SHP77 (cell line): ENCODE measurements around the gene NCKAP5.

Experiments used
- DNase-seq, 2 experiments: peaks; one replicate each; lab custom pipeline; 2025; lab: John Stamatoyannopoulos, UW

NCKAP5 gene

DNA sequence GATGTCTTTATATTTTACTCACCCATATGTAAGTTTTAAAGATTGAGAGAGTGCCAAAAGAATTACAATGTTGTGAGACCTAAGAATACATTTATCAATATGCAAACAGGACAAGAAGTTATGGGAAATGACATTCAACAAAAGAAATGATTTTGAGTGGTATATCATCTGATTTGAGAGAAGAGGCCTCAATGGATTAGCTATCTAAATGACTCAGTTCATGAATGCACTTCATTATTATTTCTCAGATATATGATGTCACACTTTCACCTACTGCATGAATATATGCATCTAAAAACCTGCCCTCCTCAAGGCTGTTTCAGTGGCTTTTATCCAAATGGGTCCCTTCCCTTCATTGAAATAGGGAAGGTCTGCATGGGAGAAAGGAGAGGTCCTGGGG, 769.9 kb downstream of the NCKAP5 start:
- no peak for DNase-seq

DNA sequence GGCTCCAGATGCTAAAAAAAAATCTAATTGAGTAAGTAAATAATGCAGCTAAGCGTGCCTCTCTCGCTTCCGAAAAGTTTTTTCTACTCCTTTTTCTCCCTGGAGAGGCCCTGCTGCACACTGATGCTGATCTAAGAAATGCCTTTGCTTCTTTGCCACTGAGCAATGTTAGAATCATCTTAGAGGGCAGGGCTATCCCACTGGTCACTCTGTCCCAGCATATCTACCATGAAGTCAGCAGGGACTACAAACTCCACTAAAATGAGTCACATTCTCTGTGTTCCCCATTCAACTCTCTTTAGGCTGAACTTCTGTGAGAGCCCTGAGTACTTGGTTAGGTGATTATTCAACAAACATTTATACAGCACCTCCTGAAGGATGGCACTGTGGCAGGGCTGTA, 770.7 kb downstream of the NCKAP5 start:
- DNase-seq, result no peak

DNA sequence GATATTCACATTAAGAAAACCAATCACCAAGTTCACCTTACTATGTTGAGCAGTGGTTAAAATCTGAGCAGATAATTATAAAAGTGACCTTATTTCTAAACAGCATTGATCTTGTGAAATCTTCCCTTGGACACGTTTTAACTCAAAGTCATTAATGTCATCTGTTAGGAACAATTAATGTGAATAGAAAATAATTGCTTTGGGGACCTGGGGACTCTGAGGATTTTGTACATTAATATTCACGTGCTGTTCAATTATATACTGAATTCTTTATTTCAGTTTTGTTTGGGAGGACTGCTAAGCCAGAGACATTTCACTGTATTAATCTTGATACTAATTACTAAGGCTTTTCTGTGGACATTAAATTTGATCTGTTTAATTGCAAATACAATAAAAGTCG, 771.2 kb downstream of the NCKAP5 start:
- DNase-seq, result no peak

DNA sequence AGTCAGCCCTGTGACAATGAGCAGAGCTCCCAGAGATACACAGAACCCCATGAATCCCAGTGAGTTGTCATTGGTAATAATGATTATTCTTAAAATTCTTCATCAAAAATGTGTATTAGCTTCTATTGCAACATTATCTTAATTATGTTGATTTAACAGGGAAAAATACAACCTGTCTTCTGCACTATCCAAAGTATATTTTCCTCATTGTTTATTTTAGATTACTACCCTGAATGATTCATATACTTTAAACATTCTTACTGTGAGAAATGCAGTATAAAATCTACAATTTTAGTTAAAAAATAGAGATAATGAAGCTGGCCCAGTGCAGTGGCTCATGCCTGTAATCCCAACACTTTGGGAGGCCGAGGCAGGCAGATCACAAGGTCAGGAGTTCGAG, 773.0 kb downstream of the NCKAP5 start:
- DNase-seq, result no peak

DNA sequence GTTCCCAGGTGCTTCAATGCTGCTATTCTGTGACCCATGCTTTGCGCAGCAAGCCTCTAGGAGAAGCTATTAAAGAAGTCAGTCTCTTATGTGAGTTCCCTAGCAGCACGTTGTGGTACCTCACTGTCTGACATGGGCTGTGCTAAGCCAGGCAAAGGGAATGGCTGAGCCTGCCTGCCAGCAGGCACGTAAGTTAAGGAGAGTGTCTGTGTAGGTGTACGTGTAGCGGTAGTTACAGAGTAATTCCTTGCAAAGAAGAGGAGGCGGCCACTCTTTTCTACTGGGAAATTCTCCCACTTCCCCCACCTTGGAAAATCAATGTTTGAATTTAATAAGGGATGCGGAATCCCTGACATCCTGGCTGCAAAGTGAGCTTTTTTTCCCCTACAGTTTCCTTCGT, 774.7 kb downstream of the NCKAP5 start:
- DNase-seq, result no peak

DNA sequence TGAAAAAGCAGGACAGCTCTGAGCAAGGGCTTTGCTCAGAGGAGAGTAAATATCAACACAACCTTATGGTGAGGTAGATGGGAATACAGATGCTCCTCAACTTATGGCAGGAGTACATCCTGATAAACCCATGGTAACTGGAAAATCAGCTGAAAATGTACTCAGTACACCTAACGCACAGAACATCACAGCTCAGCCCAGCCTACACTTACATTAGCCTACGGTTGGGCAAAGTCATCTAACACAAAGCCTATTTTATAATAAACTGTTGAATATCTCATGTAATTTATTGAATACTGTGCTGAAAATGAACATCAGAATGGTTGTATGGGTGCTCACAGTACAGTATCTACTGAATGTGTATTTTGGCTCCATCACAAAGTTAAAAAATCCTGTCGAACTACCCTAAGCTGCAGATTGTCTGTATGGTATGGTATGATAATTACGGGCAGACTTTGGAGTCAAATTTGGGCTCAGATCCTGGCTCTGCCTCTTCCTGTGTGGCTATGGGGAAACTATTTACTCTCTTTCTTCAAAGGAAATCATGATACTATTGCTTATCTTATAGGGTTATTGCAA, 778.0 kb downstream of the NCKAP5 start:
- no peak for DNase-seq

DNA sequence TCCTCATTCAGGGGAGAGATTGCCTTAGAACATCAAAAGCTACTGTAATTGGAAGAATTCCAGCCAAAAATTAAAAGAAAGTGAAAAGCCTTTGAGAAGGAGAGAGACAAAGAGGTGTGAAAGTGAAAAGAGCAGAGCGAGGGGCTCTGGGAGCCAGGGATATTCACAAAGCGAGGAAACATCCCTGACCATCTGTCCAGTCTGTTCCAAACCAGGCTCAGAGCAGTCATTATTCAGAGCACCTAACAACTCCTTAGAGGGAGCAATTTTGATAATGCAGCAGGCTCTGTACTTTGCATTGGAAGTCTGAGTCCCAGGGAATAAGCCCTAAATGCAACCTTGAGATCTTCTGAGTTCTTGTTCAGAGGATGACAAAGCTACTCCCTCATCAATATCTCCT, 779.2 kb downstream of the NCKAP5 start:
- no peak for DNase-seq

DNA sequence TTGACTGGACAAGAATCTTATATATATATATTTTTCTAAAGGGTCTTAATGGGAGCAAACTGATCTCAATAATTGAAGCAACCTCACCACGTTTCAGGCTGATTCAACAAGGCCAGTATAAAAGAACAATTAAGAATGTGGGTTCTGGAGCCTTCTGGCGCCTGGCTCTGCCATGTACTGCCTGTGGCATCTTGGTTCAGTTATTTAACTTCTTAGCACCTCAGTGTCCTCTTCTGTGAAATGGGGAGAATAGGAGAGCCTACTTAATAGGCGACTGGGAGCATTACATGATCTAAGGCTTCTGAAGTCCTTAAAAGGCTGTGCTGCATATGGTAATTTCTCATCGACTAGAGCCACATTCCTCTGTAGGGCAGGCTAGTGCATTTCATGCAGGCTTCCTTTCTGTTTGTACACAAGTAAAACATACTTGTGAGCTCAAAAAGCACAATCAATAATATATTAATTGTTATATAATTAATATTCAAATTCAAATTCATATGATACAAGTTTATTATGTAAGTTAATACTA, 779.9 kb downstream of the NCKAP5 start:
- no peak for DNase-seq

DNA sequence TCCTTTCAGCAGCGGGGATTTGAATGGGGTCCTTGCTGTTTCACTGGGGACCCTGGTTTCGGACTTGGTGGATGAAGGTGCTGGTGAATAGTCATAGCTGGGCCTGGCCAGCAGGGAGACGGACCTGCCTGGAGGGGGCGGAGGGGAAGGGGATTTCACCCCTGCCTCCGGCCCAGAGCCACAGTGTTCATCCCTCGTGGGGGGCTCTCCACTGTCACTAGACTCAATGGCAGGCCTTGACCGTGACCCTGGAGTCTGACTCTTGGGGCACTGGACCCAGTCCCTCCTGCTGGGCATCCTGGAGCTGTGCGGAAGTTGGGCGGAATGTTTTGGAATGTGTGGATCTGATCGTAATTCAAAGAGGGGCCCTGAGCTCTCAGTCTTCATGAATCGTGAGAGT, 784.4 kb downstream of the NCKAP5 start:
- DNase-seq, result no peak

DNA sequence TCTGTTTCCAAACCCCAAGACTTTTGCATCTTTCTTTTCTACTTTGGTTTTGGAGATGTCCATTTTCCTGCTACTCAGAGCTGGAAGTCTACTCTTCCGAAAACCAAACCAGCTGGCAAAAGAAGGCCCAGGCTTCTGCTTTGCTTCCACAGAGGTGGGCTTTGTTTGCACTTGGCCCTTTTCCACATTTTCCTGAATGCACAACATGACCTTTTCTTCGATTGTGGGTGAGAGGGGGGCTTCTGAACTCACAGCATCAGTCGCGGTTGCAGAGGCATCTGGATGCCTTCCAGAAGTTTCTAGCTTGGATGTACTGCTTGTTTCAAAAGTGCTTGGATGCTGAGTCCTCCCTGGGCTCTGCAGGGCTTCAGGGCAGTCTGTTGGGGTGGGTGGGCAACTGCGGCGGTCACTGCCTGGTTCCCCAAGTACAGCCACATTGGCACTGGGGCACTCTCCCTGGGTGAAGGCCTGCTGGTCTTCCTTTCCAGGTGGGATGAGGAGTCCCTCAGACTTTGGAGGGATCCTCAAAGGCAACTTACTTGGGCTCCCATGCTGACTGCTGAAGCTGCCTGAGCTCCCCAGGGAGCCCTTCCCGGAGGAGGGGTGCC, 786.0 kb downstream of the NCKAP5 start:
- DNase-seq, result no peak

DNA sequence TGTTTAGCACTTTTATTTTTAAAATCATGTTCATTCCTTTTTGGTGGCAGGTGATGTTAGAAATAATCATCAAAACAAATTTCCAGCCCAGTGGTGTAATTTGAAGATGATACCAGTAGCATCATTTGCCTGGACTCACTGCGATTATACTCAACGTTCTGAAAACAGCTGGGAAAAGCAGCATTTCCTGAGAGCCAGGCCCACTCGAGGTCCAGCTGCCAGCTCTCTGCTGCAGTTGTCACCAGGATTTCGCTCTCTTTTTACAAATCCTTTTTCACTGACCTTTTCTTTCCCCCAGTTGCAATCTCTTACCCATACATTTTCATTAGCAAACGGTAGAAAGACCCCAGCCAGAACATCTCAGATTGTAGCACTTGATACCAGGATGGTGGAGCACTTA, 787.6 kb downstream of the NCKAP5 start:
- no peak for DNase-seq

DNA sequence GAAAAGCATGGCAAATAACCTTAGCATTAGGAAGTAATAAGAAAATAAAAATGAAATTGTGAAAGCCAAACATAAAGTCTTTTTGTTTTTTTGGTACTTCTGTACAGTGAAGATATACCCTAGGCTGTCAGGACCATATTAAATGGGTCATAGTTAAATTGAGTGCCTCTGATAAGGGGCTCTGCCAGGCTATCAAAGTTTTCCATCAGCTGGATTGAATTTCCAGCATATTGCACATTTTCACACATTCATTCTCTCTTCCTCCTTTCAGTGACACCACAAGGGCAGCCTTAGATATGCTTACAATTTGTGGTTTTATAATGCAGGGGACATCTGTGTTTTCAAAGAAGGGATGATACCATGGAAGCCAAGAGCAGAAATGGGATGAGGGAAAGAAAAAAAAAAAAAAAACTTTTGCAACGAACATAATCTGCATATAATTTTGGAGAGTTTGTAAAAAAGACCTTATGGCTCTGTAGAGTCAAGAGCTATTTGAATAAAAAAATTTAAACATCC, 789.0 kb downstream of the NCKAP5 start:
- DNase-seq, result no peak

DNA sequence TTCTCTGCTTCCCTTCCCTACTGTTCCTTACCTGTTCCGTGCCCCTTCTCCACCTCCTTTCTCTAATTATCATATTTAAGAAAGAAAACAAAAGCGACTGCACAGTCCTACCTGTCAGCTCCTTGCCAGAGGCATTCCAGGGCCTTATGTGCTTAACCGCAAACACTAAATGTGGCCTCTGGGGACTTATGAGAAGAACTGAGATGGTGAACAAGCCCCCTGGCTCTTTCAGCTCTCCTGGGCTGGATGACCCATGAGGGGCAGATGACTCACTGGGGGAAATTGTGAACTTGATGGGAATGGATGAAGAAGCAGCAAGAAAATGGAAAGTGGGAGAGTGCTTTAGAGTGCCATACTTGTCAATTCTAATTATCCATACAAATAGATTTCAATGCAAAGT, 792.0 kb downstream of the NCKAP5 start:
- no peak for DNase-seq

DNA sequence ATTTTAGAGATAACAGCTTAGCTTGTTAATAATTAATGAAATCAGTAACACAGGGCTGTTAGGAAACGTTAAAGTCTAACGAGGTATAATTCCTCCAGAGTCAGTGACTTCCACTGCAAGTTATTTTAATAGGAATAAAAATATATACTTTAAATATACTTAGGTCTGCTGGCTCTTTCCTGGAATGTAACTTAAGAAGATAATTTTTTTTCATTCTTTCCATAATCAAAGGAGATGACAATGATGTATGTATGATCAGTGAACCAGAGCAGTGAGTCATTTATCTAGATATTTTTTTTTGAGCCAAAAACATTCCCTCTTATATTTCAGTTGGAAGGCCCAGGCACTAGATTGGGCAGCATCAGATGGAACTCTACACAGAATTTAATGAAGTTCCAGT, 794.1 kb downstream of the NCKAP5 start:
- DNase-seq, result no peak

DNA sequence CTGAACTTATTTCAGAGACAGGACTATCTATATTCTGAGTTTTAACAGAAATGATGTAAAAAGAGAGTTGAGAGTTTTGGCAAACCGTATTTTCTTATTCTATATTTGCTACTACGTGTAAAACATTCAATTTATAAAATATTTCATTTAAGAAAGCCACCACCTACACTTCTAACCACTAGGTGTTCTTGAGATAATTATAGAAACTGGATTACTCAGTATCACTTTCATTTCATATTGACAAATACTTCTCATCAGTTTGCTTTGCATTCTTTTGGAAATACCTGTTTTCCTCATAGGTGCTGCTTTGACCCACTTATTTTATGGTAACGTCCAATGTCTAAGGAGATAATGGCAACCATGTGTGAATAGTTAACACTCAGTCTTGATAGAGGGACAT, 794.9 kb downstream of the NCKAP5 start:
- no peak for DNase-seq

DNA sequence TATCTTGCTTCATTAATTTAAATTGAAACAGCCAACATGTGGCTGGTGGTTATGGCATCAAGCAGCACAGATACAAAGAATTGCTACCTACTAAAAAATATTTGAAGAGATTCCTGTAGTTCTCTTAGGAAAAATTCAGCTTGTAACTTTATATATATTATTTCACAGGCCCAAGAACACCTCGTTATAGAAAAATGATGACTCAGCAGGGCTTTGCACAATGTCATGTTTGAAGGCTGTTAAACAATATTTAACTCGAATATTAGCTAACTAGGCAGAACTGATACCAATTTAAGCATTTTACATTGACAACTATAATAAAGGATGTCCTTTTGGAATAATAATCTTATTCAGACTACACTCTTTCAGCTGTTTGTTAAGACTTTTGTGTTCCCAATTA, 795.9 kb downstream of the NCKAP5 start:
- DNase-seq, result no peak

DNA sequence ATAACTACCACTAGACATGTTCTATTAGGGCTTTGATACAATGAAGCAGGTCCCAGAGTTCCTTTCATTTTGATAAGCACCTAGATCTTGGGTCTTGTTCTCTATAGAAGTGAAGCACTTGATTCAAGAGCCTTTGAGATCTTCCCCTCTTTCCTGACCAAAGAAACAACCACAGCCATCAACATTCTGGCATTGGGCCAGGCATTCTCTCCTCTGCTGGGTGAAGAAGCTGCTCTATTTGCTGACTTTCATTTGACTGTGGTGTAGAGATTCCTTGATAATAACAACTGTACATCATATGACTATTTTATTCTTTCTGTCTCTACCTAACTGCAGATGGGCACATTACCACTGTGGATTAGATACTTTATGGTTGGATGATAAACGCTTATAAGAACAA, 801.7 kb downstream of the NCKAP5 start:
- DNase-seq, result no peak

DNA sequence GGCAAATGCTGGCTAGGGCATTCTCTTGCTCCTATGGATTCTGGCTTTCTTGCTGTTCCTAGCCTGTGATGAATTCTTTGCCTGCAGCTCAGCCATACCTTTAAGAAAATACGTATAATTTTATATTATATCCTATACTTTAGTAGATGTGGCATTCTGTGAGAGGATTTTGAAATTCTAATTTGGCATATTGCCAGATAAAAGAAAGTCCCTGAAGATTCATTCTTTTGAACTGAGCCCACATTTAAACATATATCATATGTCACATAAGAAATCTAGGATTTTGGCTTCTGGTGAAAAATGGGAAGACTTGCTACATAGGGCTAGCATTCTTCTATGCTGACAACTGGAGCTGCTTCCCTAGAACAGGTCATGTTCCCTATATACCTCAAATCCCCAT, 806.8 kb downstream of the NCKAP5 start:
- no peak for DNase-seq

DNA sequence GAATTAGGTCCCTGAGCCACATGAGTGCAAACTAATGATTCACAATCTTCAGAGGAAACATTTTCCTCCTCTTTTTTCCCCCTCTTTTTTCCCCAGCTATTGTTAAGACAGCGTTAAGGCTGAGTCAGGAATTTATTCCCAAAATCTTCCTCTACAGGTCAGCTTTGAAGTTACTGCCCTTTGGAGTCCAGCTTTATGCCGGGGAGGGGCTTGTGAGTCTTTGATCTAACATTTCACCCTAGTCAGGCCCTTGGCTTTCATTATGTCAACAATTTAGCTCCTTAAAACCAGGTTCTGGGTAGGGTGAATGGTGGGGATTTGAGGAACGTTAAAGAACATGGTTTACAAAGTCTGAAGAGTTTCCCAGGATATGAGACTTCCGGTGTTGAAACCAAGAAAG, 807.3 kb downstream of the NCKAP5 start:
- DNase-seq, result no peak

DNA sequence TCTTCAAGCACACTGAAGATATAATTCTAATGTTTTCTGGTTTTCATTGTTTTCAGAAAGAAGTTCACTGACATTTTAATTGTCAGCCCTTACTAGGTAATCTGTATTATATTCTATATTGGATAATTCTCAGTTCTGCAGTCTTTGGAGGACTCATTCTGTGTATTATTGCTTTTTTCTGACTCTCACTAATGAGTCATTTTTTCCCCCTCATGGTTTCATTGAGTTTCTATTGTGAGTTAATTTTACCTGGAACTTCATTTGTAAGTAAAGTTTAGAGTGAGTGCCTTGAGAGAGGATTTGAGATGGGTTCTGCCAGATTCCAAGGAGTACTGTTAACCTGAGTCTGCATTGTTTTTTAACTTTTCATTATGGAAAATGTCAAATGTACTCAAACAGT, 807.9 kb downstream of the NCKAP5 start:
- no peak for DNase-seq

DNA sequence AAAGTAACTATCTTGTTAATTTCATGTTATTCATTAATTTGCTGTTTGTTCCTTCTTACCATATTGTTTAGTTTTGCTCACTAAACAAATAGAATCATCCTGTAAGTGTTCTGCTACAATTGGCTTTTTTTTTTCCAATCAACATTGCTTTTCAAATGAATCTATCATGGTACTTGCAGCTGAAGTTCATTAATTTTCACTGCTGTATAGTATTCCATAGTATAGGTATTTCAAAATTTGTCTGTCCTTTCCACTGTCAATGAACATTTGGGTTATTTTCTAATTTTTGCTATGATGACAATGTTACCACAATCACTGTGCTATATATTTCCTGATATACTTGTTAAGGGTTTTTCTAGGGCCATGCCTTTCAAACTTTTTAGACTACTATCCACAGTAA, 809.3 kb downstream of the NCKAP5 start:
- DNase-seq, result no peak

DNA sequence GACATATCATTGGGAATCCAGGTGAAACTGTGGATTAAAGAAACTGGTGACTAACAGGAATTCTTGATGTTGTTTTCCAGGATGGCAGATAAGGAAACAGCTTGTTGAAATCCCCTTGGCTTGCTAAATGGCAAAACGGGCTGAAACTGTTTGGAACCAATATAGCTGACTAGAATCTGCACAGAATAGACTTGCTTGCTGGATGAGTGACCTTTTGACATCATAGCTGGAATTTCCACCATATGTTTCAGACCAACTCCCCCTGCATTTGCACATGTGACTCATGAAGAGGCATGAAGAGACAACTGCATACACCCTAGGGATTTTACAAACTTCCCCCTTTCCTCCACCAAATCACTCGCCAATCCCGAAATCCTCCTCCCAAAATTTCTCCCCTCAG, 810.6 kb downstream of the NCKAP5 start:
- DNase-seq, result no peak

DNA sequence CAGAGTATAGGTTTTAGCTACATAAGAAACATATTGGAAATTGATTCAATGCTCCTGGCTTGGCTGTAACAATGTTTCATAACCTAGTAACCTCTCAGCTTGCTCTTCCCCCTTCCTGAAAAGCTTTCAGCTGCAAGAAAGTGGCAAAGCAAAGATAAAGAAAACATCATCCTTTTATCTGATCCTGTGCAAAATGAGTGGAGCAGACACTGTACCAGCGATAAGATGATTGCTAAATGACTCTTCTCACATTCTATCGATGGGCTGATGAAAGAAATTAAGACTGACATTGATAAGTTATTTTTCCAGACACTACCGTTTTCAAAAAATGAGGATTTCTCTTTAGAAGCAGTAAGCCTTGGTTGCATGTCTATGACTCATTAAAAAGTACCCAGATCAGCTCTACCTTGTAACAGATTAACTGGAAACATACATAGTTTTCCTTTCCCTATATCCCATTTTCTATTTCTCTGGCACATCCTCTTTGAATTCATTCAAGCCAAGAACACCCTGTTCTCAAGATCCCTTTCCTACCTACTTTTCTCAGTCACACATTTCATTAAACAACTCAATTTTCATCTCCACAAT, 811.2 kb downstream of the NCKAP5 start:
- no peak for DNase-seq
